WTC11 (cell line): ENCODE data around the gene ARHGEF28.

Experiments used
- CREM ChIP-seq: sonication (generic); formaldehyde crosslinking; IDR thresholded peaks from 2 replicates; pipeline ENCODE4 v1.8.1; 2022; ENCODE audit warnings: mild to moderate bottlenecking, missing genetic modification reagents, moderate library complexity
- IRF2 ChIP-seq: sonication (generic); formaldehyde crosslinking; IDR thresholded peaks from 2 replicates; pipeline ENCODE4 v1.8.0; 2022; ENCODE audit warnings: low read depth, missing genetic modification reagents, borderline replicate concordance
- MXD4 ChIP-seq: fragments of 250-450 bp; sonication (Bioruptor Pico); IDR thresholded peaks from 2 replicates; pipeline ENCODE4 v1.8.0; 2021; ENCODE audit warnings: mild to moderate bottlenecking, moderate library complexity, borderline replicate concordance
- NR1H2 ChIP-seq: sonication (generic); formaldehyde crosslinking; IDR thresholded peaks from 2 replicates; pipeline ENCODE4 v1.9.0; 2021; ENCODE audit warnings: mild to moderate bottlenecking, moderate library complexity, missing genetic modification reagents
- NR2C2 ChIP-seq: sonication (generic); formaldehyde crosslinking; IDR thresholded peaks from 2 replicates; pipeline ENCODE4 v1.8.0; 2022; ENCODE audit warnings: mild to moderate bottlenecking, missing genetic modification reagents
- PRRX2 ChIP-seq: fragments of 250-450 bp; sonication (Bioruptor Pico); IDR thresholded peaks from 2 replicates; pipeline ENCODE4 v1.8.0; 2021; ENCODE audit warnings: mild to moderate bottlenecking
- TCF7 ChIP-seq: sonication (generic); formaldehyde crosslinking; IDR thresholded peaks from 2 replicates; pipeline ENCODE4 v1.8.0; 2022; ENCODE audit warnings: mild to moderate bottlenecking, low read depth, missing genetic modification reagents, moderate library complexity
- ZNF396 ChIP-seq: fragments of 250-450 bp; sonication (Bioruptor Pico); IDR thresholded peaks from 2 replicates; pipeline ENCODE4 v1.8.0; 2021; ENCODE audit warnings: mild to moderate bottlenecking, moderate library complexity, borderline replicate concordance
- ZNF416 ChIP-seq: fragments of 250-450 bp; sonication (Bioruptor Pico); IDR thresholded peaks from 2 replicates; pipeline ENCODE4 v1.9.0; 2021; ENCODE audit warnings: mild to moderate bottlenecking, inconsistent platforms
- ZNF423 ChIP-seq: fragments of 250-450 bp; sonication (Bioruptor Pico); IDR thresholded peaks from 2 replicates; pipeline ENCODE4 v2.1.2; 2022; ENCODE audit warnings: mild to moderate bottlenecking, moderate library complexity
- TF ChIP-seq, protein P1 (sequence below): fragments of 200-600 bp; IDR thresholded peaks from 2 replicates; pipeline ENCODE4 v1.8.0; 2022; ENCODE audit warnings: antibody characterized with exemption
- TF ChIP-seq, protein P2 (sequence below): sonication (generic); formaldehyde crosslinking; conservative IDR thresholded peaks from 2 replicates; pipeline ENCODE4 v1.8.1; 2022; ENCODE audit warnings: mild to moderate bottlenecking, missing genetic modification reagents
- TF ChIP-seq, protein P3 (sequence below): sonication (generic); formaldehyde crosslinking; IDR thresholded peaks from 2 replicates; pipeline ENCODE4 v1.8.1; 2023; ENCODE audit warnings: mild to moderate bottlenecking, missing genetic modification reagents, moderate library complexity
- TF ChIP-seq, protein P4 (sequence below): sonication (generic); formaldehyde crosslinking; IDR thresholded peaks from 2 replicates; pipeline ENCODE4 v1.8.1; 2023; ENCODE audit warnings: mild to moderate bottlenecking, missing genetic modification reagents, moderate library complexity

DNA sequence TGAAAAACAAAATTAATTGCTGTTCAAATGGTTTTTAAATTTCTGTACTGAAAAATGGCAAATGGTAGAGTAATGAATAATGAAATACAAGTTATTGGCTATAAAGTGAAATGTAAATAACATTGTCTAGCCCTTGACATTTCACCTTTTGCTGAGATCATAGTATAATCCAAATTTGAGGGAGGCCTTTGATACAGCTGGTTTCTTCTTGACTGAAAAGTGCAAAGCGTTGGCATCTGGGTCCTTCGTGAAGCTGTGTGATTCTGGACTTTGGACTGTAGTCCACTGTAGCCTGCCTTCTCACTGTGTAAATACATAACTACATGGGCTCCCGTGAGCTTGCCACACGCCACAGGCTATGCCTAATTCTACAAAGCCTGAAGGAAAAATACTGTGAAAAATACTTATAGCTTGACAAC is 52.3 kb downstream of the ARHGEF28 start:
- TF ChIP-seq, protein P1, sequence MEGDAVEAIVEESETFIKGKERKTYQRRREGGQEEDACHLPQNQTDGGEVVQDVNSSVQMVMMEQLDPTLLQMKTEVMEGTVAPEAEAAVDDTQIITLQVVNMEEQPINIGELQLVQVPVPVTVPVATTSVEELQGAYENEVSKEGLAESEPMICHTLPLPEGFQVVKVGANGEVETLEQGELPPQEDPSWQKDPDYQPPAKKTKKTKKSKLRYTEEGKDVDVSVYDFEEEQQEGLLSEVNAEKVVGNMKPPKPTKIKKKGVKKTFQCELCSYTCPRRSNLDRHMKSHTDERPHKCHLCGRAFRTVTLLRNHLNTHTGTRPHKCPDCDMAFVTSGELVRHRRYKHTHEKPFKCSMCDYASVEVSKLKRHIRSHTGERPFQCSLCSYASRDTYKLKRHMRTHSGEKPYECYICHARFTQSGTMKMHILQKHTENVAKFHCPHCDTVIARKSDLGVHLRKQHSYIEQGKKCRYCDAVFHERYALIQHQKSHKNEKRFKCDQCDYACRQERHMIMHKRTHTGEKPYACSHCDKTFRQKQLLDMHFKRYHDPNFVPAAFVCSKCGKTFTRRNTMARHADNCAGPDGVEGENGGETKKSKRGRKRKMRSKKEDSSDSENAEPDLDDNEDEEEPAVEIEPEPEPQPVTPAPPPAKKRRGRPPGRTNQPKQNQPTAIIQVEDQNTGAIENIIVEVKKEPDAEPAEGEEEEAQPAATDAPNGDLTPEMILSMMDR: no peak
- TF ChIP-seq ZNF396: no peak
- TF ChIP-seq TCF7 (CRISPR knock-in tag): no peak
- no peak for TF ChIP-seq IRF2 (CRISPR knock-in tag)
- TF ChIP-seq ZNF416 (CRISPR knock-in tag): no peak
- no peak for TF ChIP-seq CREM (CRISPR knock-in tag)
- no peak for TF ChIP-seq MXD4 (CRISPR knock-in tag)
- TF ChIP-seq NR2C2 (CRISPR knock-in tag): no peak
- TF ChIP-seq ZNF423 (CRISPR knock-in tag): no peak
- TF ChIP-seq, protein P2, sequence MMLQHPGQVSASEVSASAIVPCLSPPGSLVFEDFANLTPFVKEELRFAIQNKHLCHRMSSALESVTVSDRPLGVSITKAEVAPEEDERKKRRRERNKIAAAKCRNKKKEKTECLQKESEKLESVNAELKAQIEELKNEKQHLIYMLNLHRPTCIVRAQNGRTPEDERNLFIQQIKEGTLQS (CRISPR knock-in tag): no peak
- no peak for TF ChIP-seq NR1H2 (CRISPR knock-in tag)
- TF ChIP-seq, protein P3, sequence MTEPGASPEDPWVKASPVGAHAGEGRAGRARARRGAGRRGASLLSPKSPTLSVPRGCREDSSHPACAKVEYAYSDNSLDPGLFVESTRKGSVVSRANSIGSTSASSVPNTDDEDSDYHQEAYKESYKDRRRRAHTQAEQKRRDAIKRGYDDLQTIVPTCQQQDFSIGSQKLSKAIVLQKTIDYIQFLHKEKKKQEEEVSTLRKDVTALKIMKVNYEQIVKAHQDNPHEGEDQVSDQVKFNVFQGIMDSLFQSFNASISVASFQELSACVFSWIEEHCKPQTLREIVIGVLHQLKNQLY: no peak
- TF ChIP-seq, protein P4, sequence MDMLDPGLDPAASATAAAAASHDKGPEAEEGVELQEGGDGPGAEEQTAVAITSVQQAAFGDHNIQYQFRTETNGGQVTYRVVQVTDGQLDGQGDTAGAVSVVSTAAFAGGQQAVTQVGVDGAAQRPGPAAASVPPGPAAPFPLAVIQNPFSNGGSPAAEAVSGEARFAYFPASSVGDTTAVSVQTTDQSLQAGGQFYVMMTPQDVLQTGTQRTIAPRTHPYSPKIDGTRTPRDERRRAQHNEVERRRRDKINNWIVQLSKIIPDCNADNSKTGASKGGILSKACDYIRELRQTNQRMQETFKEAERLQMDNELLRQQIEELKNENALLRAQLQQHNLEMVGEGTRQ (CRISPR knock-in tag): no peak
- no peak for TF ChIP-seq PRRX2 (CRISPR knock-in tag)
